Measurements from ENCODE around the gene JPH2.
A peak's percentile ranks its signal among the peaks of the same experiment; 100 is the strongest.

The JPH2 gene

DNA sequence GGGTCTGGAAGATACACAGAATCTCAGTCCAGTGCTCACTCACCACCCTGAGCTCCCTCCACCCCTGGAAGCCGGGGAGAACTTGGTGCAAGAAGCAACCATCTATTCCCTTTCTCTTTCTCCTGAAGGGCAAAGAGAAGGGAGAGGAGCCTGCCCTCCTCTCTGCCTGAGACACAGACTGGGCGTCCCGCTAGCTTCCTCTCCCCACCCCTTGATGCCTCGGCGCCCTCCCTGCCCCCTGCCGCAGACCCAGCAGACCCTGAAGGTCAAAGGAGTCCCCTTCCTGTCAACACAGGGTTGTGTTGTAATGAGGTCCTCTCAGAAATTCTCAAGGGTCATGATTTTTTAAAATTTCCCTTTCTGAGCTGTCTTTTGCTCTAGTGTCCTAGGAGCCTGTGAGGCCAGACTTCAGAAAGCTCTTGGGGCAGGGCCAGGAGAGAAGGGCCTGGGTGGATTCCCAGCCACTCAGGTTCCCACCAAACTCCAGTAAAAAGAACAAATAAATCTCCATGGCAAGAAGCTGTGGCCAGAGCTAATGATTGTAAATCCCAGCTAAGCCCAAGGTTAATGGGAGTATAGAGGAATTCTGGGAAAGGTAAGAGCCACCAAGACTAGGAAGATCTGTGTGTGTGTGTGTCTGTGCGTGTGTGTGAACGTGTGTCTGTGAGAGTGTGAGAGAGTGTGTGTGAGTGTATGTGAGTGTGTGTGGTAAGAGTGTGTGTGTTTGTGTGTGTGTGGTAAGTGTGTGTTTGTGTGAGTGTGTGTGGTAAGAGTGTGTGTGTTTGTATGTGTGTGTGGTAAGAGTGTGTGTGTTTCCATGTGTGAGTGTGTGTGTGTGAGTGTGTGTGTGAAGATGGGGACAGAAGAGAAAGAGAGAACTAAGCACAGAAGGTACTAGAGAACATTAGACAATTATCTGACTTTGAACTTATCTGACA lies 1.1 kb upstream of the JPH2 start:
- DNase-seq (ENCODE audit: low read depth) = peak; percentile 35

- no peak for DNase-seq (ENCODE audit: low read depth)
Observed at GRCh38 chr20:44186674-44187053, 324 bp downstream of the JPH2 start.

DNA sequence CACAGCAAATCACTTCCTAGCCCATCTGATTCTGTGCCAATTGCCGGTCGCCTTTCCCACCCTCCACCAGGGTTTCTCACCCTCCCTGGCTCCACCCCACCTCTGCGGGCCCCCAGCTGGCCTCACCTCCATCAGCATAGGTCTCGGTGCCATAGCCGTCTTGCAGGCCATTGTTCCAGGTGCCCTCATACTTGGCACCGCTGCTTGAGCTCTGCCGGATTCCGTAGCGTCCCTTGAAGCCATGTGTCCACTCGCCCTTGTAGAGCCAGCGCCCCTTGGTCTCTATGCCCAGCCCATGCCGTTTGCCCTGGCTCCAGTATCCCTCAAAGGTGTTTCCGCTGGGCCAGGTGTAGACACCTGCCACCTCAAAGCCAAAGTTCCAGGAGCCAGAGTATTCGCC lies 787 bp downstream of the JPH2 start:
- DNase-seq (ENCODE audit: low read depth) = no peak

- DNase-seq (ENCODE audit: low read depth) = no peak
Observed at GRCh38 chr20:44185574-44185973, 1.4 kb downstream of the JPH2 start.

GRCh38 chr20:44183282-44183681 lies 3.7 kb downstream of the JPH2 start:
- no peak for DNase-seq (ENCODE audit: low read depth)

DNA sequence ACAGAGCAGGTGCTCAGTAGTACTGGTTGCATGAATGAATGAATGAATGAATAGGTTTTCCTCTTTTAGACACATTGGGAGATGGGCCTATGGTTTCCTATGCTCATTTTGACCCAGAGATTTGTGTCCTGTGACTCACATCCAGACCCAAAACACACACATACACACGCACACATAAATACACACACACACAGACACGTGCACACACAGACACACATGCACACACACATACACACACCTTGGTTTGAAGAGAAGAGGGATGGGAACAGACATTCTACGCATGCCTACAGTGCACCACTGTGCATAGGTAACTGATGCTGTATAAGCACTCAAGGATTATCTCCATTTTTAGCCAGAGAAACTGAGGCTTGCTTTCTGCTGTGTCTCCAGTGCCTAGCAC lies 4.1 kb downstream of the JPH2 start:
- DNase-seq (ENCODE audit: low read depth) = no peak

- no peak for DNase-seq (ENCODE audit: low read depth)
Observed at GRCh38 chr20:44182135-44182765, 4.7 kb downstream of the JPH2 start.

GRCh38 chr20:44181611-44182010 lies 5.4 kb downstream of the JPH2 start:
- no peak for DNase-seq (ENCODE audit: low read depth)

- DNase-seq (ENCODE audit: low read depth) = no peak
Observed at GRCh38 chr20:44180814-44181213, 6.2 kb downstream of the JPH2 start.

DNA sequence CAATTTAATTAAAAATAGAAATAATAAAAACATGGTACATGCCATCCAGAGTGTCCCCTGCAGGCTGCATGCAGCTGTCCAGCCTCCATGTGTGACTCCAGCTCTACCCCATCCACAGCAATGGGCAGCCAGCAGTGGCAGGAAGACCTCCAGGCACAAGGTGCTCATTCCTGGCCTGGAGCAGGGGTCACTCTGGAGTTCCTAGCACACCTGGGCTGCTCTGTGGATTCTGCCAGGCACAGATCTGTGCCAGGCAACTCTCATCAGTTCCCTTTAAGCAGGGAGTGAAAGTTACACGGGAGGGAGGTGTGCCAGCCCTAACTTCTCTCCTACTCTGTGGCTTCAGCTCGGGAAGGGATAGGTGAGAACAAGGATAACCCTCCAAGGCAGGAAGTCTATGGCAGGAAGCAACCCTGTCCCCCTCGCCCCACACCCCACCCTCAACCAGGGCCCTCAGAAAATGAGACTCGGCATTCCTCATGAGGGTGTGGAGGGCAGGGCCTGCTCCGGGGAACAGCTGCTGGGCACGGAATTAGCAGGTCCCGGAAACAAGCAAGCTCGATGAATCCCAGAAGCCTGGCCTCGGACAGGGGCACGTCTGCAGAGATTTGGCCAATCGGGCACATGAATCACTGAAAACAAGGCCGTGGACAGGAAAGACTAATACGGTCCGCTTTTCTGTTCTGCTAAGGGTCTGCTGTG lies 10.0 kb downstream of the JPH2 start:
- DNase-seq (ENCODE audit: low read depth) = no peak

DNA sequence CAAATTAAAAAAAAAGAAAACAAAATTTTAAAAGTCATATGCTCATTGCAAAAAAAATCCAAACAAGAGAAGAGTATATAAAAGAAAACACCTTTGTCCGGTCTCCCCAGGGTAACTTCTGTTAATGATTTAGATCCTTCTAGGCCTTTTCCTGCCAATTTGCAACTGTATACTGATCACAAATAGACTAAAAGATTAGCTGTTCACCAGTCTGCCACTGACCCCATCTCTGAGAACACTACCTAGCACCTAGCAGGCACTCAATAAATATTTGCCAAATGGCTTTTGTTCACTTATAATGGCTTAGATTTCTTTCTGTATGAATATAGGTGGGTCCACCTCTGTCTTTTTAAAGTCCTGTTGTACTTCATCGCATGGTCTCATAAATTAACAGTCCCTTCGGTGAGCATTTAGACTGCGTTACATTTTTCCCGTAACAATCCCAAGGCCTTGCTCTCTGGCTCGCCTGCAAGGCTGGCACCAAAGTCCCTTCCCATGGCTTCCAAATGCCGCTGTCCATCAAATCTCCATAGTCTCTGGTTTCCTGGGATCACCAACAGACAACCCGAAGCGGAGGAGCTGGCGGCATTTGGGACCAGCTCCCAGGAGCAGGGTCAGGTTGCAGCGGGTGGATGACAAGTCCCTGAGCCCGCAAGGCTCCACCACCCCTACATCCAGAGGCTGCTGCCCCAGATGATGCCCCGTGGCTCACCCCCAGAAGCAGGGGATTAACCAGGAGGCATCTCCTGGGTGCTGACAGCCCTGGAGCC lies 11.8 kb downstream of the JPH2 start:
- no peak for DNase-seq (ENCODE audit: low read depth)

- DNase-seq (ENCODE audit: low read depth) = no peak
Observed at GRCh38 chr20:44173846-44174245, 13.1 kb downstream of the JPH2 start.

GRCh38 chr20:44173116-44173515 lies 13.9 kb downstream of the JPH2 start:
- no peak for DNase-seq (ENCODE audit: low read depth)

GRCh38 chr20:44172572-44172950 lies 14.4 kb downstream of the JPH2 start:
- DNase-seq (ENCODE audit: low read depth) = no peak

- DNase-seq (ENCODE audit: low read depth) = no peak
Observed at GRCh38 chr20:44171775-44172571, 15.0 kb downstream of the JPH2 start.

- DNase-seq (ENCODE audit: low read depth) = no peak
Observed at GRCh38 chr20:44170816-44171410, 16.1 kb downstream of the JPH2 start.

GRCh38 chr20:44167736-44168135 lies 19.3 kb downstream of the JPH2 start:
- DNase-seq (ENCODE audit: low read depth) = no peak

GRCh38 chr20:44166477-44166876 lies 20.5 kb downstream of the JPH2 start:
- DNase-seq (ENCODE audit: low read depth) = no peak

DNA sequence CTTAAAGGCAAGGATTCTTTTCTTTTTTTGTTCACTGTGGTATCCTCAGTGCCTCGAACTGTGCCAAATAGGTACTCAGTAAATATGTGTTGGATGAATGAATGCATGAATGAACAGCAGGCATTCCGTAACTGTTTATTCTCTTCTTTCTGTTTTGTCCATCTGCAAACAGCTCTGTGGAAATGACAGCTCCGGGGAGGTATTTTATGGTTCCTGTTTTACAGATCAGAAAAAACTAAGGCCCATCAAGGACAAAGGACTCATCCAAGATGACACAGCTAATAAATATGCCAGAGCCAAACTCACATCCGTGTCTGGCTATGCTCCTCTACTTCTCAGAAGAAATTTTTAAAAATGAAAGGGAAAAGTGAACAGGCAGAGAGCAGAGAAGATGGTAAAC lies 21.0 kb downstream of the JPH2 start:
- DNase-seq (ENCODE audit: low read depth) = no peak

GRCh38 chr20:44160133-44160532 lies 26.9 kb downstream of the JPH2 start:
- DNase-seq (ENCODE audit: low read depth) = no peak

DNA sequence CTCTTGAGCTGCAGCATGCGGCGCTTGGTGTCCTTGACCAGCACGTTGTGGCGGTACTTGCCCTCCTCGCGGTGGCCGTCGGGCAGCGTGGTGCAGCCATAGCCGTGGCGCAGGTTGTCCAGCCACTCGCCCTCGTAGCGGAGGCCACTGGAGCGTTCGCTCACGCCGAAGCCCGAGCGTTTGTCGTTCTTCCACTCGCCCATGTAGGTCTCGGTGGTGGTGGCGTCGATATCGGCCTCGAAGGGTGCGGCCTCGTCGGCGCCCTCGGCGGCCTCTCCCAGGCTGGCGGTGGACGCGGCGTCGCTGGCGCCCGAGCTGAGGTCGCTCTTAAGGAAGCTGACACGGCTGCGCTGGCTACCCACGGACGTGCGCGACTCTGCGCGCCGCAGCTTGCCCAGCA lies 27.3 kb downstream of the JPH2 start:
- no peak for DNase-seq (ENCODE audit: low read depth)

Data from amniotic epithelial cell (primary cell).